HG02943 (cell line): ENCODE data around the gene CA10.

Experiments used
- ATAC-seq: cut with Tn5 transposase; IDR thresholded peaks from one replicate; pipeline ENCODE4 v1.9.1; 2021; ENCODE audit warnings: mild to moderate bottlenecking, low read depth, moderate library complexity; ENCODE audit not compliant: unreplicated experiment

The CA10 gene

DNA sequence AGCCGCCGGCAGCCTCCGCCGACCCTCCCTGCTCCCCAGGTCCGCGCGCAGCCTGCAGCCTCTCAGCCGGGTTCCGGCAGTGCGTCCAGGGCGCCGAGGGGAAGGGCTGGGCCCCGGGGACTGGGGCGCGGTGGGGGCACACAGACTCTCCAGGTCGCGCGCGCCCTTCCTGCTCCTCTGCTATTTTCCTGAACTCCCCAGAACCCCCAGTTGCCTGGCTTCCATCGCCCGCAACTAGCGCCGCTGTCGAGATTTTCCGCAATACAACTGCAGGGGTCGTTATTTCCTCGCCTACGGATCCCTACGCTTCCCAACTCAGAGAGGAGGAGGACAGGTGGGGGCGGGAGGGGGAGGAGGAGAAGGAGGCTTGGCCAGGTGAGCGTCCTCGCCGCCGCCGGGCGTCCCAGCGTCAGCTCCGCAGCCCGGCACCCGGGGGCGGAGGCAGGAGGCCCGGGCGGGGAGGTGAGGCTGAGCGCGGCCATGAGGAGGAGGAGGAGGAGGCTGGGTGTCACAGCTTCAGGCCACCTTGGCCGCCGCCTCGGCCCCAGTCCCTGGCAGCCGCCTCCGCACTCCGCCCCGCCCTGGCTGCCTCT, at the start of gene CA10:
Gene CA10 (minus strand): TSS at position 265 of the 593 bp plus-strand sequence.
- ATAC-seq = no peak

DNA sequence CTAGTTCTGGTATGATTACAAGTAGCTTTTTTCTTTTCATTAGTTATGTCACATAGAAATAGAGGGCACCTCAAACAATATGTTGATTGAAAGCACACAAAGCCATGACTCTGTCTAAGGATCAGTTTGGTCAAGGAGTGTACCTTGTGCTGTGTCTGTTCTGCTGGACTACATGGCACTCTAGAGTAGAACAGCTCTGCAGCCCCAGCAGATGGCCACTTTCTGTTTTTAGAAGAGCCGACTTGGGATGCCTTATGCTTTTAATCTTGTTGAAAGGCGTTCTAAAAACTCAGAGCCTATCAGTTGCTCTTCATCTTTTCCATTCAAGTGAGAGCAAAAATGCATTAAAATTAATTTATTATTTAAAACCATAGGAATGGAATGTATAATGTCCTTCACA, 49.3 kb upstream of the CA10 start:
- ATAC-seq = no peak

- ATAC-seq = no peak
These were observed 44.1 kb upstream of the CA10 start for GRCh38 chr17:52202520-52203080.

- ATAC-seq = no peak
These were observed 43.4 kb upstream of the CA10 start for GRCh38 chr17:52201767-52202519.

DNA sequence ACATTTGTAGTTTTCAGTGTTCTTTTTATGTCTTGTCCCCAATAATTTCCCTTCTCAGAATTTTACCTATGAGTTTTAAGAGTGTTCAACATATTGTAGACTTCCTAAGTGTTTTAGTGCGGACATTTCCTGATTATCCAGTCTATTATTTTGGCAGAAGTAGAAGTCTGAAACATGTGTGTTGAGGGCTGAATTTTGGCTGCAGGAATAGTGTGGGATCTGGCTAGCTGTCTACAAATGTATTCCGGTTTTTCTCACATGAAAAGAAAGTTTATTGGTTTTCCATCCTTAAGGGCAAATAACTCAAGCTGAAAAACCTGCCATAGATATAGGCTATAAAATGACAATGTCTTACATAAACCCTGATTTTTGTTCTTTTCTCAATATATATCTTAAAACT, 33.0 kb upstream of the CA10 start:
- no peak for ATAC-seq

- no peak for ATAC-seq
These were observed 23.3 kb upstream of the CA10 start for GRCh38 chr17:52181782-52182181.

- no peak for ATAC-seq
These were observed 19.5 kb upstream of the CA10 start for GRCh38 chr17:52178012-52178411.

DNA sequence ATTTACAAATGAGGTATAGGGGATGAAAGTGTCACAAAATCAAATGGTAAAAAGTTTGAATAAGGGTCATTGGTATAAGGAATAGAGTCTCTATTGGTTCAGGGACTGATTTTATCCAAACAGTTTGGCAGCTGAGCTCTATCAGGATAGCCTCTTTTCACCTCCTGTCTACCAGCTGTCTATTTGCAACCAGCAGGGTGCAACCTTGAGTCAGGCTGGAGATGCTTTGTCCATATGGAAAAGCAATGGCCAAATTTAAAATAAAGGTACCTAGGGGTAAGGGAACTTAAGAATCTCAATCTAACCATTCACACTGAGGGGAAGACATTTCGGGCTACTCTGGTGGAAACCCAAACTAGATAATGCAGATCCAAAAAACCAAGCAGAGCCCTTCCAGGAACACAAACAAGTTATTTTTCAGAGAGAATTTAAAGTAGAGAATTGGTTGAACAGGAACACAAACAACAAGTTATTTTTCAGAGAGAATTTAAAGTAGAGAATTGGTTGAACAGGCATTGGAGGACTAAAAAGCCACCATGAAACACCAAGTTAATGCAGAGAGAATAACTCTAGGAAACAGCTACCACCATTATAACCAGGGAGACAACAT, 12.6 kb upstream of the CA10 start:
- ATAC-seq = no peak

DNA sequence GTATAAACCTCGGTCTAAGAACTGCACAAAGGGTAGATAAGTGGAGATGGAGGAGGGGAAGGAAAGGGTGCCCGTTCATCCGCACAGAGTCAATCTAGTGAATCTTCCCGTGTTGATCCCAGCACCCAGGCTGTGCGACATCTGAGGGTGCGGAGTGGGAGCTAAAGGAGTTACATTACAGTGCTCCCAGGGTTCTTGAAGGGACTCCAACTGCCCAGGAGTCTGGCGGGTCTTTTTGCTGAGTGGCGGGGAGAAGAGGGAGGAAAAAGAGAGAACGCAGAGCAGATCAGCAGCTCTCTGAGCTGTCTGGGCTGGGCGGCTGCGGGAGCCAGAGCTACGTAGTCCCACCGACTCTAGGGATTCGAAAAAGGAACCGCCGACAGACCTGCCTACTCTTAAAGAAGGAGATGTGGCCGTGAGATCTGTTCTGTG, 1.6 kb upstream of the CA10 start:
- ATAC-seq = no peak

- ATAC-seq = no peak
These were observed 977 bp upstream of the CA10 start for GRCh38 chr17:52159246-52160135.

GRCh38 chr17:52157603-52158449, 688 bp downstream of the CA10 start:
- ATAC-seq = no peak

DNA sequence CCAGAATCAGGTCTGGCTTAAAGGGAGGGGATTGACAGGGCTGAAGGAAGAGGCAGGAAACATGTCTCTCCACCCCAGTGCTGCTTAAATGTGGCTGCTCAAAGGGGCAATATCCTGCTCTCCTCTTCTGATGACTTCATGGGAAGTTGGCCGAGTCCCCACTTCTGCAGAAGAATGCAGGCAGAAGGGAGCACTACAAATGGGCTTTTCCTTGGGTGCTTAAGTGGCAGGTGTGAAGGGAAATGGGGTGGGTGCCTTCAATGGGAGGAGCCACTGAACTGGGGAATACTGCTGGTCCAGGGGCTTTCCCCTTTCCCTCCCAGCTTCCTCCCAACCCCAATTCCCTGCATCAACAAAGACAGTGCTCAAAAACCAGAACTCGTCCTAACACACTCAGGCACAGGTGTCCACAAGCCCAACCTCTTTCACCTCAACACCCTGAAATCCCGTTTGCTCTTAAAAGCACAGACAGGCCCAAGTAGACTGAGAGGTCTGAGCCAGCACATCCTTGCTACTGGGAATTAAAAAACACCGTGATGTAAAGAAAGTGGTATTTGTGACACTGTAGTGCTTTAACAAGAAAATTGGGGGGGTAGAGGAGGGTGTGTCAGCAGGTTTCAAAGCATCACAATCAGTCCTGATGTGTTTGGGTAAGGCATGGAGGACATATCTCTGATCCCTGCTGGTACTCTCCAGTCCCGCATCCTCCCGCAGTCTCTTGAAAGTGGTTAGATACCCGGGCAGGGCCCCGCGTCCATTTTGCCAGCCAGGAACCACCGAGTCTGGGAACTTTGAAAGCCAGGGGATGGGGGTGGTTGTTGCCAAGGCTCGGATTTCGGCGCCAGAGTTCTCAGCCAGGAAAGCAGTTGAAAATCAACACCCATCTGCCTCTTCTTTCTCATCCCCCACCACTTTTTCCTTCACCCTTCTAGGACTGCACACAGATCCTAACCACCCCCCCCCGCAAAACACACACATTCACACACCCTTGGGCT, 1.6 kb downstream of the CA10 start:
- ATAC-seq = no peak

DNA sequence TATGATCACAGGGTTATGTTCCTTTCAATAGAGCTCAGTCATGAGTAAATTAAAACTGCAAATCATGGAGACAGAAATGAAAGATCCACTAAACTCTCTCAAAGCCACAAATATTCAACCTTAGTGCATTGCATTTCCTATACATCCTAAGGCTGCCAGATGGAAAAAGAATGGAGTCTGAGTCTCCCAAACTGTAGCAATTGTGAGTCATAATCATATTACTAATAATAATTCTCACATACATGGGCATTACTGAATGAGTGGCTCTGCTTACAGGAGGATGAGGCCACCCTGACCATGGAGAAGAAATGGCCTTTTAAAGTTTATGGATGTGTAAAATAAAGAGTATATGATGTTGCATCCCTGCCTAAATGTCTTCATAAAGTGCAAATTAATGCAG, 3.2 kb downstream of the CA10 start:
- no peak for ATAC-seq

DNA sequence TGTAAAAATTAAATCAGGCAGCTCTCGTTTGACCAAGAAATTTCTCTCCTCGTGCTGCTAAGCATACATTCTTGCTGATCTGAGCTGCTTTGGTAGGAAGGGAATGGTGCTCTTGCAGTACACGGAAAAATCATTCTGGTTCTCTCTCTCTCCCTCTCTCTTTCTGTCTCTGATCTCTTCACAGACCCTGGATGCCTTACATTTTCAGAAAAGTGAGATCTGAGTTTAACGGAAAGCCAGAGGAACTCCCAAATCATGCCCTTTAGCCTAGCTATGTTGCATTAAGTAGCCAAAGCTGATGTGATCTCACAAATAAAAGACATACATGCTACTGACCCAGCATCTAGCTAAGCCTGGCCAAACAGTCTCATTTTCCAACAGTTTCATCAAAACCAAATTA, 4.0 kb downstream of the CA10 start:
- no peak for ATAC-seq

GRCh38 chr17:52150935-52151334, 7.6 kb downstream of the CA10 start:
- ATAC-seq = no peak

DNA sequence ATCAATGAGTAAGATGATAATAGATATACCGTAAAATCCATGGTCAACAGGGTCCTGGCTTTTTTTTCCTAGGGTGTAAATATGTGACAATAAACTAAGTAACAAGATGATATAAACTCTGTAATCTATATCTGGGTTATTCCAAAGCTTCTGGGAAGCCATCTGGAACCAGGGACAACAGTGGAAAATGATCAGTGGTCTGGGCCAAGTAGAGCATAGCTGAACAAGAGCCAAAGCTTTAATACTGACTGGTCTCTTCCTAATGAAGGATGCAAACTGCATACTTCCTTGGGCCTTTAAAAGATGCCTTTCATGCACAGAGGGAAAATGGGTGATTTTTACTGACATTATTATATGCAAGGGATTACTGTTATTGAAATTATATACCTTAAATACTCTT, 8.9 kb downstream of the CA10 start:
- ATAC-seq = no peak

DNA sequence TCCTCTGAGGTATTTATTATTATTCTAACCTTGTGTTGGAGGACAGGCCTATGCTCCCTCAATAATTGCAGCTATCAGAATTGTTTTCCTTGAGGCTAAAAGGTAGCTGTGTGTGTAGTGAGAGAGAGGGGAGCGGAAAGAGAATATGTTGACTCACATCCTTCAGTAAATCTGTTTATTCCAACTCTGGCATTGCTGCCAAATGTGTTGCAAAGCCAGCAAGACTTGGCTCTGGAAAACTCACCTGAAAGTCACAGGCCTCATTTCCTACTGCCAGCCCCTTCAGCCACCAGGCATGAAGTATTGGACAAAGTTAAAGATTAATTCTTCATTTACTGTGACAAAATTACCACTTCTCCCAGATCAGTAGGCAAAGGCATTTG, 9.6 kb downstream of the CA10 start:
- ATAC-seq = no peak

- ATAC-seq = no peak
These were observed 10.1 kb downstream of the CA10 start for GRCh38 chr17:52148288-52148968.
